Renal cortical epithelial cell (primary cell): ENCODE measurements around the gene BAHCC1. TPM values are rescaled to one million over a fixed set of nuclear protein-coding genes. Genes with fewer than 3 reads are reported as not detected.

Experiments used
- DNase-seq: peaks from one replicate; pipeline ENCODE4 v3.0.0-alpha.2; 2011; ENCODE audit warnings: low read depth
- total RNA-seq: library from RNA; depleted of rRNA; stranded (reverse); fragments of >200 nt; gene quantifications from 2 replicates; pipeline ENCODE4 v1.2.3, GENCODE V29; 2014

The BAHCC1 gene
- total RNA-seq, 1 donor from 2014 or later, result 13.2 TPM

DNA sequence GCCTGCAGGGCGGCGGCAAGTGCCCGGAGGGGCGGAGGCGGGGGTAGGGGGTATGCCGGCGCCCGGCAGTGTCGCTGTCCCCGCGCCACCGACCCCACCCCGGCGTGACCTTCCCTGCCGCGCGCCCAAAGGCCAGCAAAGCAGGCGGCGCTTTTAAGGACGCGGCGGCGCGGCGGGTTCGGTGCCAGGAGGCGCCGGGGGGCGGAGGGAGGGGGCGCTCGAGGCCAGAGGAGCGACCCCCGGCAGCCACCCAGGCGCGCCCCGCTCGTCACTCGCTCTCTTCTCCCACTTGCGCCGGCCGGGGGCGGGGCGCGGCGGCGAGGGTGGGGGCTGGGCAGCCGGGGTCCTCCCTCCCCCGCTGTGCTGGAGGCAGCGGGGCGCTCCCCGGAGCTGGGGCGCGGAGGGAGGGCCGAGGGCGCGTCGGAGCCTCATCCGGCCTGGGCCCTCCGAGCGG is 8.6 kb upstream of the BAHCC1 start:
- no peak for DNase-seq

DNA sequence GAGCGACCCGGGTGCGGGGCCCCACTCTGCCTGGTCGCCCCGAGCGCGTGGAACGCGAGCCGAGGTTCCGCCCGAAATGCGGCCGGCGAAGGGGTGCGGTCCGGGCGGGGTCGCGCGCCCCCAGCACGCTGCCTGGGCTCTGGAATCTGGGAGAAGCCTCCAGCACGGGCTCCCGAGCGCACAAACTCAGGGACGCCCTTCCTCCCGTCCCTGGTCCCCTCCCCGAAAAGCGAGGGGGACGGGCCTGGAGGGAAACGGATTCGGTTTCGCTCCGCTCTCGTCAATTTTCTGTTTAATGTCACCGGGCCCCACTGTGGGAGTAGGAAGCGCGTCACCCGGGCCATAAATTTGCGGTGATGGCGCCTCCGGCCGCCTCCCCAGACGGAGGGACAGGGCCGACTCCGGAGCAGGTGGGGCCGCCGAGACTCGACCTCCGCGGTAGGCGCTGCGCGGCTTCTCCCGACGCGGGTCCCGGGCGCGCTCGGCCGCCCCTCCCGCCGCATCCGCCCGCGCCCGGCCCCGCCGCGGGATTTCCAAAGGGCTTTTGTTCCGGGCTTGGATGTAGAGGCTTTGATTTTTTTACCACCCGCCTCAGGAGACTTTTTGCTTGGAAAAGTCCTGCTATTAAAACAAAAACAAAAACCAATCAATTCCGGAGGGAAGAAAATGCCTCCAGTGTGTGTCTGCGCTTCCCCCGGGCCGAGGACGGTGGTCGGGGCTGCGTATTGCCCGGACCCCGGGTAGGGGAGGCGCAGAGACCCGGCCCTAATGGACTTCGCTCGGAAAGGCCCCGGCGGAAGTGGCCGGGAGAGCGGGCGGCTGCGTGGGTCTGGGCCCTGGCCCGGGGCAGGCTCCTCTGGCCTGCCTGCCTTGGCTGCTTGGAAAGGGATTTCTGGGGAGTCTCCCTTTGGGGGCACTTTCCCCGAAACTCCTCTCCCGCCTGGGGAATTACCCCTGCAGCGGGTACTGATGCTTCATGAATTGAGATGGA is 7.9 kb upstream of the BAHCC1 start:
- no peak for DNase-seq

DNA sequence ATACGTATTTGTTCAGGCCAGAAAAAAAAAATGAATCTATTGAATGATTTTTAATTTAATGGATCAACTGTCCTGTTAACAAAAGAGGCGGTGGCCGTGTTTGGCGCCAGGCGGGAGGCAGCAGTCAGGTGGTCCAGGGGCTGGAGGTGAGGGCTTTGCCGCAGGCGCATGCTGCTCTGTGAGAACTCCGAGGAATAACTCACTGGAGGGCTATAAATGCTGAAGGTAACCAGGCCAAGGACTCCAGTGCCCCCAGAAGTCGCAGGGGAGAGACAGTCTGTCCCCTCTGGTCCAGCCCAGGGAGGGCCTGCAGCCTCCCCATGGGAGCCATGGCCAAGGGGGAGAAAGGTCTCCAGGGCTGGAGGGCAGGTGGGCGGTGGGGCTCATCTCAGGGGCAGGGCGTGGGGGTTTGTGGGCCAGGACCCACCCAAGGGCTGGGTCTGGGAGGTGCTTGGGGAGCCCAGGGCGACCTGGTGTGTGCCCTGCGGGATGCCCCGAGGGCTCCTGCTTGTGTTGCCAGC is 7.1 kb upstream of the BAHCC1 start:
- DNase-seq, result no peak

- no peak for DNase-seq
These were observed 6.5 kb upstream of the BAHCC1 start for GRCh38 chr17:81388612-81389367.

- no peak for DNase-seq
These were observed 5.7 kb upstream of the BAHCC1 start for GRCh38 chr17:81389585-81389984.

GRCh38 chr17:81390029-81390872 is 5.0 kb upstream of the BAHCC1 start:
- DNase-seq, result no peak

- DNase-seq, result no peak
These were observed 4.4 kb upstream of the BAHCC1 start for GRCh38 chr17:81390873-81391255.

- DNase-seq, result no peak
These were observed 3.8 kb upstream of the BAHCC1 start for GRCh38 chr17:81391293-81391935.

DNA sequence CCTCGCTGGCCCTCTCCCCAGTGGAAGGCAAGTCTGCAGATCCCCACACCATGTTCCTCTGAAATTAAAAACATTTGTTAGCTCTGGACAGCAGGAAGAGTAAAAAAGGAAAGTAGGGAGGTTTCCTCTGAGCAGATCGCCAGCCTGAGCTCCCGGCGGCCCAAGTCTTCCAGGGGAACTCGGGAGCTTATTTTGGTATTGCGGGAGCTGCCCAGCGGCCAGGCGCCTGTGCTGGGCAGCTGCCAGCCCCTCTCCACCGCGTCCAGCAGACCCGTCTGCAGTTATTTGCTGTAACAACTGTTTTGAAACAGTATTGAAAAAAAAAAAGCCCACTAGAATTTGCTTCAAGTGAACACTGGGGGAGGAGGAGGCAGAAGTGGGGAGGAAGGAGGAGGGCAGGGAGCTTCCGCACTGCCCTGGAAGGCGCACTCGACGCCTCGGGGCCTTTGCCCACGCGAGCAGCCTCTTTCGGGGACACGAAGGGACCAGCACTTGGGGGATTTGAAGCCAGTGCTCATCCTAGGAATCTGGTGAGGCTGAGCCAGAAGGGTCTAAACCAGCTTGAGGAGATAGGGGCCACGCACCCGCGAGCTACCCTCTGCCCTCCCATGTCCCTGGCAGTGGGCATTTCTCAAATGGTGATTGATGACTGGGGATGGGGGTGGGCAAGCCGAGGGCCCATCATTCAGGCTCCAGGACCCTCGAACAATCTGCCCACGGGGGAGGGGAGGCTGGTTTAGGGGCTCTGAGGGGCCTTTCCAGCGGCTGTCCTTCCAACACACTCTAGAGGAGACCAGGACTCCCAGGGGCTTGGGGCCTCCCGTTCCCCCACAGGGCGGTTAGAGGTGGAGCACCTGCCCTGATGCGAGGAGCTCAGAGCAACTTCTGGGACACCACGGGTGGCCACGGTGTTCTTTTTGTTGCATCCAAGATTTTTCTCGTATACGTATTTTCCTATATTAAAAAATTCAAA is 3.0 kb upstream of the BAHCC1 start:
- DNase-seq, result no peak

- DNase-seq, result no peak
These were observed 2.2 kb upstream of the BAHCC1 start for GRCh38 chr17:81392909-81393654.

DNA sequence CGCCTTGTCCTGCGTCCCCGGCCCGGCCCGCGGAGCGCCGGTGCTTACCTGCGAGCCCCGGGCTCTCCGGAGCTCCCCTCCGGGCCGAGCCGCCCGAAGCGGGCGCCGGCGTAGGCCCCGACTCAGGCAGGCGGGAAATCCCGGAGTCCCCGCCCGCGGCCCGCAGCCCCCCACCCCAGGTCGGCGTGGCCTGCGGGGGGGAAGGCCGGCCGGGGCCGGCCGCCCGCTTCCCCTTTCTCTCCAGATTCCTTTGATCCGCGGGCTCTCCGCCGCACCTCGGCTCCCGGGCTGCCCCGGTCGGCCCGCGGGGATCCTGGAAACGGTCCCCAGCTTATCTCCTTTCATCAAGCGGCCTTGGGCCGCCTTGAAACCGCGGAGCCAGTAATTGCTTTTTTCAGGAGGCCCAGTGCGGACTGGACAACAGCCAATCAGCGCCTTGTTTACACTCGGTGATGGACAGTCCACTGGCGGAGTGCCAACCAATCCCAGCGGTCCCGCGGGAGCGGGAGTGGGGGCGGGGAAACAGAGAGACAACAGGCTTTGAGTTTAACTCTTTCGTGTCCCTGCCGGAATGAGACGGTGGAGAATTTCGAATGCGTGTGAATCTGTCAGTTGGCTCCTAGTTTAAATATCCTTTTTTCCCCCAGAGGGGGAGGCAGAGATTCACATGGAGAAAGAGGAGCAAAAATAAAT is 1.4 kb upstream of the BAHCC1 start:
- DNase-seq, result peak; percentile 98

DNA sequence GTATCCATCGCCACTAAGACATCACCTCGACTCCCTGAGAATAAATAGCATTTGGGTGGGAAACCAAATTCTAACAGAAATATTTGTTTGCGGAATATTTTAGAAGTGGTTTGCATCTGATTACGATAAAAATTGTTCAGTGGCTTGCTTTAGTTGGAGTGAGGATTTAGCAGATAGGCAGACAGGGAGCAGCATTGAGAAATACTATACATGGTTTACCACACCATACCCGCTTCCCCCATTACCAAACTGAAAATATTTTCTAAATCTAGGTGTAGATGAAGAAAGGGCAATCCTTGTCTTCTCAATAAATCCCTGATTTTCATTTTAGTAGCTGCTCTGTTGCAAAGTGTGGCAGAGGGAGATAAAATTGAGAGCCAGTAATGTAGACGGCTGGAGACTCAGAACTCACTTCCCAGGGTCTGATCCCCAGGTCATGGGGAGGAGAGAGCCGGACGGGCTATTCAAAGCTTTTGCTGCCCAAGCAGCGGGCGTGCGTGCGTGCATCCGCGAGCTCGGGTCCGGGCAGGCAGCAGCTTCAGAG is 808 bp upstream of the BAHCC1 start:
- DNase-seq, result no peak

- no peak for DNase-seq
These were observed 482 bp downstream of the BAHCC1 start for GRCh38 chr17:81395600-81396277.

GRCh38 chr17:81396278-81396721 is 1.0 kb downstream of the BAHCC1 start:
- DNase-seq, result no peak

GRCh38 chr17:81396722-81397313 is 1.6 kb downstream of the BAHCC1 start:
- DNase-seq, result no peak

- no peak for DNase-seq
These were observed 2.3 kb downstream of the BAHCC1 start for GRCh38 chr17:81397314-81398175.
